Ascending aorta (tissue), 2 donors: ENCODE results near the gene ADAP1. TPM values are rescaled to one million over a fixed set of nuclear protein-coding genes. Genes with fewer than 3 reads are reported as not detected.

ENCODE experiments used
- DNase-seq, 2 donors: peaks; one replicate each; pipeline ENCODE4 v3.0.0-alpha.2; 2019; ENCODE audit warnings: low spot score in 2 of 2
- H3K27ac ChIP-seq, 2 donors: fragments of 200-600 bp; sonication (generic); one replicate each; pipeline ENCODE4 v1.5.1; 2016 to 2017; ENCODE audit warnings: mild to moderate bottlenecking in 1 of 2
- H3K27me3 ChIP-seq: fragments of 200-600 bp; sonication (generic); one replicate; pipeline ENCODE4 v1.5.1; 2017
- H3K36me3 ChIP-seq, 2 donors: fragments of 200-600 bp; sonication (generic); one replicate each; pipeline ENCODE4 v1.5.1; 2016
- H3K4me1 ChIP-seq, 2 donors: fragments of 200-600 bp; sonication (generic); one replicate each; pipeline ENCODE4 v1.5.1; 2016 to 2017; ENCODE audit warnings: mild to moderate bottlenecking in 1 of 2
- H3K4me3 ChIP-seq, 2 donors: fragments of 200-600 bp; sonication (generic); one replicate each; pipeline ENCODE4 v1.5.1; 2016 to 2017; ENCODE audit warnings: mild to moderate bottlenecking in 1 of 2
- H3K9me3 ChIP-seq, 2 donors: fragments of 200-600 bp; sonication (generic); one replicate each; pipeline ENCODE4 v1.5.1; 2016
- intact Hi-C: fragments of 100-400 bp; cut with DNase I; formaldehyde crosslinking; loops from one replicate; pipeline ENCODE4 v1.15.1; 2023
- total RNA-seq: library from RNA; depleted of rRNA; stranded (reverse); fragments of >200 nt; gene quantifications from one replicate; pipeline ENCODE4 v1.1.0, GENCODE V29; 2016
- TF ChIP-seq, protein P1 (sequence below), 3 experiments: fragments of 200-600 bp in 2 of 3; fragments of 450-650 bp in 1 of 3; sonication (generic) in 2 of 3; IDR thresholded peaks; one replicate each; pipeline ENCODE4 v1.5.1; 2016 to 2019; ENCODE audit warnings: antibody characterized with exemption in 3 of 3, mild to moderate bottlenecking in 1 of 3, moderate library complexity in 1 of 3

The ADAP1 gene
- total RNA-seq, 1 donor from 2014 or later, result 44.5 TPM

GRCh38 chr7:977326-978048, 23.0 kb upstream of the ADAP1 start:
- intact Hi-C loops, result no loop called here
- peaks cover 2 to 8% of the 10 kb centered on the region in 2 donors for H3K36me3 ChIP-seq
- peaks cover 0 to 17% of the 10 kb centered on the region in 2 donors for H3K4me1 ChIP-seq
- TF ChIP-seq, protein P1, sequence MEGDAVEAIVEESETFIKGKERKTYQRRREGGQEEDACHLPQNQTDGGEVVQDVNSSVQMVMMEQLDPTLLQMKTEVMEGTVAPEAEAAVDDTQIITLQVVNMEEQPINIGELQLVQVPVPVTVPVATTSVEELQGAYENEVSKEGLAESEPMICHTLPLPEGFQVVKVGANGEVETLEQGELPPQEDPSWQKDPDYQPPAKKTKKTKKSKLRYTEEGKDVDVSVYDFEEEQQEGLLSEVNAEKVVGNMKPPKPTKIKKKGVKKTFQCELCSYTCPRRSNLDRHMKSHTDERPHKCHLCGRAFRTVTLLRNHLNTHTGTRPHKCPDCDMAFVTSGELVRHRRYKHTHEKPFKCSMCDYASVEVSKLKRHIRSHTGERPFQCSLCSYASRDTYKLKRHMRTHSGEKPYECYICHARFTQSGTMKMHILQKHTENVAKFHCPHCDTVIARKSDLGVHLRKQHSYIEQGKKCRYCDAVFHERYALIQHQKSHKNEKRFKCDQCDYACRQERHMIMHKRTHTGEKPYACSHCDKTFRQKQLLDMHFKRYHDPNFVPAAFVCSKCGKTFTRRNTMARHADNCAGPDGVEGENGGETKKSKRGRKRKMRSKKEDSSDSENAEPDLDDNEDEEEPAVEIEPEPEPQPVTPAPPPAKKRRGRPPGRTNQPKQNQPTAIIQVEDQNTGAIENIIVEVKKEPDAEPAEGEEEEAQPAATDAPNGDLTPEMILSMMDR (IDR thresholded peaks at IDR 0.05), result no peak
- H3K27me3 ChIP-seq, result no peaks in the 10 kb centered on the region
- no peak for DNase-seq
- no peaks in the 10 kb centered on the region for H3K9me3 ChIP-seq
- no peak overlapping the region for H3K4me3 ChIP-seq
- H3K27ac ChIP-seq, result no peak overlapping the region

DNA sequence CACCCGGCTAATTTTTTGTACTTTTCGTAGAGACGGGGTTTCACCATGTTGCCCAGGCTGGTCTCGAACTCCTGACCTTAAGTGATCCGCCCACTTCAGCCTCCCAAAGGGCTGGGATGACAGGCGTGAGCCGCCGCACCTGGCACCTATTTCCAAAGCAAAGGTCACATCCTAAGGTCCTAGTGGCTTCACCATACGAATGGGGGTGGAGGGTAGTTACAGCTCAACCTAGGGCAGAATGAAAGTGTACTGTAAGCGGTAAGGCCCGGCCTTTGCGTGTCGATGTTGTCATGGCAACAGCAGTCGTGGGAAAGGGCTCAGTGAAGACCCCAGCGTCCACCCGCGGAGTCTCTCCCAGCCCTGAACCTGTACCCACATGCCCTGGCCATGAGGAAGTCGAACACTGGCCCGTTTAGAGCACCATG, 22.4 kb upstream of the ADAP1 start:
- intact Hi-C loops, result no loop called here
- Histone ChIP-seq H3K9me3 (no peaks in the 10 kb centered on the region), H3K4me1 (peaks cover 0 to 17% of the 10 kb centered on the region in 2 donors)

DNA sequence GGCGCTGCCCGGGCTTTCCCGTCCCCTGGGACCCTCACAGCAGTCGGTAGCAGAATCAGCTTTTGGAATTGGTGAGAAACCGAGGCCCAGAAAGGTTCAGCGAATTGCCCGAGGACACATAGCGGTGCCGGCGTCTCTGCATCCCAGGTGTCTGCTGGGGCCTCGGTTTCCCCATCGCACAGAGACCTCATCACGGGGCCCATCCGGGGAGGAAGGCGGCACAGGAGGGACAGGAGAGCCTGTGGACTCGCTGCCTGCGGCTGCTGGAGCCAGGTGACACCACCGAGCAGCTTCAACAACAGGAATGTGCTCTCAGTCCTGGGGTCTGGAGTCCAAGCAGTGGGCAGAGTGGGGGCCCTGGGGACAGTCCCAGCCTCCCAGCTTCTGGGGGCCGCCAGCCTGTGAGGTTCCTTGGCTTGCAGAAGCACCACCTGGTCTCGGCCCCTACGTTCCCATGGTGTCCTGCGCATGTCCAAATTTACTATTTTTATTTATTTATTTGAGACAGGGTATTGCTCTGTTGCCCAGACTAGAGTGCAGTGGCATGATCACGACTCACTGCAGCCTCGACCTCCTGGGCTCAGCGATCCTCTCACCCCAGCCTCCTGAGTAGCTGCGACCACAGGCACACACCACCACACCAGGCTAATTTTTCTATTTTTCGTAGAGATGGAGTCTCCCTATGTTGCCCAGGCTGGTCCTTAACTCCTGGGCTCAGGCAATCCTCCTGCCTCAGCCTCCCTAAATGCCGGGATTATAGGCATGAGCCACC, 21.4 kb upstream of the ADAP1 start:
- intact Hi-C loops, result loop anchor here (2.0 kb wide), 1 partner anchor 99 kb away; the partner anchor contains the start of gene GET4
- no peak for DNase-seq
- Histone ChIP-seq H3K4me3 (peak overlapping the region; percentile 88 to 94), H3K36me3 (peaks cover 10 to 19% of the 10 kb centered on the region in 2 donors), H3K4me1 (peaks cover 0 to 17% of the 10 kb centered on the region in 2 donors), H3K9me3 (no peaks in the 10 kb centered on the region), H3K27ac (peak overlapping the region; percentile 97 to 98), H3K27me3 (no peaks in the 10 kb centered on the region)
- TF ChIP-seq, protein P1 (IDR thresholded peaks at IDR 0.05), result no peak

More for the DNA sequence above, 22.4 kb upstream of the ADAP1 start:
- TF ChIP-seq, protein P1 (IDR thresholded peaks at IDR 0.05), result no peak
- no peak for DNase-seq
- H3K27ac ChIP-seq, result no peak overlapping the region
- peaks cover 8 to 13% of the 10 kb centered on the region in 2 donors for H3K36me3 ChIP-seq
- H3K4me3 ChIP-seq, result no peak overlapping the region
- no peaks in the 10 kb centered on the region for H3K27me3 ChIP-seq

- H3K36me3 ChIP-seq, result peaks cover 10 to 21% of the 10 kb centered on the region in 2 donors
- TF ChIP-seq, protein P1 (IDR thresholded peaks at IDR 0.05), result no peak
- peak; percentile 42 to 91 for DNase-seq
- peak within 1 kb of the TSS; percentile 88 to 94 for H3K4me3 ChIP-seq
- no peaks in the 10 kb centered on the region for H3K9me3 ChIP-seq
- intact Hi-C loops, result loop anchor here (2.0 kb wide), 1 partner anchor 98 kb away; the partner anchor contains the start of gene GET4
- peaks cover 0 to 17% of the 10 kb centered on the region in 2 donors for H3K4me1 ChIP-seq
- no peaks in the 10 kb centered on the region for H3K27me3 ChIP-seq
- H3K27ac ChIP-seq, result peak within 1 kb of the TSS; percentile 97 to 98
These were observed 20.6 kb upstream of the ADAP1 start, which contains the start of gene COX19 for GRCh38 chr7:974820-975681. Gene COX19, minus strand, starts transcription at chr7:975549. Its CDS starts 40 bp downstream, at chr7:975509.

- TF ChIP-seq, protein P1 (IDR thresholded peaks at IDR 0.05), result no peak
- H3K36me3 ChIP-seq, result peaks cover 16 to 29% of the 10 kb centered on the region in 2 donors
- no peak for DNase-seq
- H3K4me3 ChIP-seq, result peak overlapping the region; percentile 88 to 94
- no peak overlapping the region for H3K27ac ChIP-seq
- H3K4me1 ChIP-seq, result peaks cover 0 to 17% of the 10 kb centered on the region in 2 donors
- H3K27me3 ChIP-seq, result no peaks in the 10 kb centered on the region
- intact Hi-C loops, result loop anchor here (2.0 kb wide), 1 partner anchor 97 kb away; the partner anchor contains the start of gene GET4
- no peaks in the 10 kb centered on the region for H3K9me3 ChIP-seq
These were observed 19.7 kb upstream of the ADAP1 start for GRCh38 chr7:974172-974571.
